ENCODE results near the gene UQCR11. TPM values are rescaled to one million over a fixed set of nuclear protein-coding genes. Genes with fewer than 3 reads are reported as not detected.

The UQCR11 gene
- total RNA-seq, 2 experiments from 2014 or later, result 231 TPM

- H3K4me3 Mint-ChIP-seq, result no peak overlapping the region
- no peak for TF ChIP-seq CTCF (IDR thresholded peaks at IDR 0.05)
- ChIA-PET POLR2A (no interaction called here), CTCF (no interaction called here)
- no peaks in the 10 kb centered on the region for H3K4me1 Mint-ChIP-seq (ENCODE audit: low read depth)
- intact Hi-C loops (cut with micrococcal nuclease), result no loop called here
- H3K9me3 Mint-ChIP-seq, result no peaks in the 10 kb centered on the region
- peaks cover 10% of the 10 kb centered on the region for H3K36me3 Mint-ChIP-seq (ENCODE audit: low read depth)
- no peak overlapping the region for H3K27ac Mint-ChIP-seq
- DNase-seq, result no peak
- ATAC-seq, result no peak
- H3K27me3 Mint-ChIP-seq, result no peaks in the 10 kb centered on the region
Measured at GRCh38 chr19:1629256-1629808, 24.1 kb upstream of the UQCR11 start.

GRCh38 chr19:1627194-1627593, 21.9 kb upstream of the UQCR11 start:
- peak overlapping the region; percentile 25 for H3K27ac Mint-ChIP-seq
- POLR2A ChIA-PET, result no interaction called here
- no peaks in the 10 kb centered on the region for H3K9me3 Mint-ChIP-seq
- no peaks in the 10 kb centered on the region for H3K27me3 Mint-ChIP-seq
- intact Hi-C loops (cut with micrococcal nuclease), result no loop called here
- DNase-seq (no peak), ATAC-seq (no peak)
- H3K4me3 Mint-ChIP-seq, result no peak overlapping the region
- H3K36me3 Mint-ChIP-seq (ENCODE audit: low read depth), result peaks cover 12% of the 10 kb centered on the region
- CTCF ChIA-PET, result no interaction called here
- no peaks in the 10 kb centered on the region for H3K4me1 Mint-ChIP-seq (ENCODE audit: low read depth)
- no peak for TF ChIP-seq CTCF (IDR thresholded peaks at IDR 0.05)

GRCh38 chr19:1626417-1627010, 21.3 kb upstream of the UQCR11 start:
- ChIA-PET CTCF (no interaction called here), POLR2A (no interaction called here)
- no peak overlapping the region for H3K4me3 Mint-ChIP-seq
- intact Hi-C loops (cut with micrococcal nuclease), result no loop called here
- peaks cover 12% of the 10 kb centered on the region for H3K36me3 Mint-ChIP-seq (ENCODE audit: low read depth)
- no peak overlapping the region for H3K27ac Mint-ChIP-seq
- no peaks in the 10 kb centered on the region for H3K4me1 Mint-ChIP-seq (ENCODE audit: low read depth)
- H3K27me3 Mint-ChIP-seq, result no peaks in the 10 kb centered on the region
- DNase-seq (no peak), ATAC-seq (no peak)
- no peak for TF ChIP-seq CTCF (IDR thresholded peaks at IDR 0.05)
- no peaks in the 10 kb centered on the region for H3K9me3 Mint-ChIP-seq

- POLR2A ChIA-PET, result no interaction called here
- TF ChIP-seq CTCF (IDR thresholded peaks at IDR 0.05), result peak; percentile 68
- peak; percentile 77 for DNase-seq
- Mint-ChIP-seq H3K9me3 (no peaks in the 10 kb centered on the region), H3K27me3 (no peaks in the 10 kb centered on the region), H3K4me3 (no peak overlapping the region), H3K4me1 (ENCODE audit: low read depth) (no peaks in the 10 kb centered on the region), H3K27ac (peak overlapping the region; percentile 34), H3K36me3 (ENCODE audit: low read depth) (peaks cover 14% of the 10 kb centered on the region)
- CTCF ChIA-PET, result interaction anchor here (0.8 to 1.2 kb wide), 5 partner anchors 16 to 142 kb away, joined by 3 to 6 read pairs (median 3); no protein-coding TSS in a partner anchor
- ATAC-seq, result peak; percentile 81
- intact Hi-C loops (cut with micrococcal nuclease), result no loop called here
Measured at GRCh38 chr19:1624458-1624857, 19.2 kb upstream of the UQCR11 start.

- Mint-ChIP-seq H3K9me3 (no peaks in the 10 kb centered on the region), H3K36me3 (ENCODE audit: low read depth) (peaks cover 17% of the 10 kb centered on the region), H3K4me1 (ENCODE audit: low read depth) (peaks cover 10% of the 10 kb centered on the region), H3K4me3 (no peak overlapping the region), H3K27ac (no peak overlapping the region), H3K27me3 (no peaks in the 10 kb centered on the region)
- ChIA-PET CTCF (interaction anchor here (0.7 to 1.0 kb wide), 2 partner anchors 87 to 174 kb away, joined by 3 read pairs; no protein-coding TSS in a partner anchor), POLR2A (interaction anchor here (0.9 kb wide), 1 partner anchor 17 kb away, joined by 3 read pairs; the partner anchor contains the start of gene UQCR11)
- DNase-seq, result no peak
- intact Hi-C loops (cut with micrococcal nuclease), result no loop called here
- ATAC-seq, result no peak
- TF ChIP-seq CTCF (IDR thresholded peaks at IDR 0.05), result no peak
Measured at GRCh38 chr19:1622541-1622940, 17.3 kb upstream of the UQCR11 start.

Data from activated CD8-positive, alpha-beta T cell treated with anti-CD3 and anti-CD28 coated beads for 36 hours (primary cell).